T47D (cell line): Measurements from ENCODE around the gene S100A14.

Experiments used
- DNase-seq, 2 experiments: peaks; one replicate each; pipeline versions ENCODE4 v3.0.0 to v3.0.0-alpha.2; 2011 to 2012; ENCODE audit warnings: low read depth in 1 of 2, low spot score in 1 of 2
- JUND ChIP-seq: IDR thresholded peaks from 2 replicates; pipeline ENCODE4 v1.6.1; 2012; ENCODE audit warnings: low read depth
- in situ Hi-C: cut with HindIII; loops from 2 replicates; pipeline ENCODE4 v1.10.0; 2016; ENCODE audit warnings: low sequenced_read_pairs, low pct_unique_long_range_greater_than_20kb

The S100A14 gene

GRCh38 chr1:153619171-153619570, 3.0 kb upstream of the S100A14 start:
- DNase-seq: no peak
- in situ Hi-C loops: no loop called here
- TF ChIP-seq JUND: no peak

- in situ Hi-C loops: no loop called here
- no peak for TF ChIP-seq JUND
- no peak for DNase-seq
Measured at GRCh38 chr1:153617663-153618062, 1.5 kb upstream of the S100A14 start.

- in situ Hi-C loops: no loop called here
Measured at GRCh38 chr1:153616917-153617311, 789 bp upstream of the S100A14 start.

GRCh38 chr1:153615406-153615805, 719 bp downstream of the S100A14 start:
- no peak for DNase-seq
- TF ChIP-seq JUND: no peak
- in situ Hi-C loops: no loop called here

More at GRCh38 chr1:153616917-153617311, 789 bp upstream of the S100A14 start:
- DNase-seq: no peak
- no peak for TF ChIP-seq JUND

GRCh38 chr1:153614906-153615305, 1.2 kb downstream of the S100A14 start:
- DNase-seq: no peak
- in situ Hi-C loops: no loop called here
- no peak for TF ChIP-seq JUND

GRCh38 chr1:153614189-153614900, 1.8 kb downstream of the S100A14 start:
- in situ Hi-C loops: no loop called here
- DNase-seq: no peak
- no peak for TF ChIP-seq JUND

- DNase-seq: no peak
- no peak for TF ChIP-seq JUND
- in situ Hi-C loops: no loop called here
Measured at GRCh38 chr1:153613406-153613805, 2.7 kb downstream of the S100A14 start.

- TF ChIP-seq JUND: no peak
- DNase-seq: peak; percentile 90 to 92
Measured at GRCh38 chr1:153612755-153613331, 3.3 kb downstream of the S100A14 start, which contains the start of gene S100A16. Gene S100A16, minus strand, starts transcription at chr1:153613137. Its CDS starts 4,986 bp downstream, at chr1:153608151.

GRCh38 chr1:153612111-153612754, 3.9 kb downstream of the S100A14 start:
- no peak for TF ChIP-seq JUND
- in situ Hi-C loops: no loop called here
- DNase-seq: no peak

More at GRCh38 chr1:153612755-153613331, 3.3 kb downstream of the S100A14 start, which contains the start of gene S100A16:
- in situ Hi-C loops: no loop called here

GRCh38 chr1:153611356-153611755, 4.8 kb downstream of the S100A14 start:
- no peak for TF ChIP-seq JUND
- no peak for DNase-seq
- in situ Hi-C loops: no loop called here

- in situ Hi-C loops: no loop called here
- DNase-seq: no peak
Measured at GRCh38 chr1:153610811-153611301, 5.3 kb downstream of the S100A14 start.

GRCh38 chr1:153610334-153610733, 5.8 kb downstream of the S100A14 start:
- no peak for TF ChIP-seq JUND
- in situ Hi-C loops: no loop called here
- DNase-seq: peak in 1 of 2 experiments; percentile 57

More at GRCh38 chr1:153610811-153611301, 5.3 kb downstream of the S100A14 start:
- no peak for TF ChIP-seq JUND

- in situ Hi-C loops: no loop called here
- TF ChIP-seq JUND: no peak
Measured at GRCh38 chr1:153609585-153609907, 6.6 kb downstream of the S100A14 start.

More at GRCh38 chr1:153609585-153609907, 6.6 kb downstream of the S100A14 start:
- no peak for DNase-seq
